ENCODE results near the gene GALNT13. TPM values are rescaled to one million over a fixed set of nuclear protein-coding genes. Genes with fewer than 3 reads are reported as not detected.
A peak's percentile ranks its signal among the peaks of the same experiment; 100 is the strongest.

The GALNT13 gene
- total and polyA plus RNA-seq, 5 donors, result 0.91 to 4.6 (median 3.6) TPM

- Histone ChIP-seq H3K27me3 (ENCODE audit: control insufficient read depth, insufficient read depth) (no peaks in the 10 kb centered on the region), H3K9me3 (ENCODE audit: control insufficient read depth, low read length) (no peaks in the 10 kb centered on the region), H3K27ac (ENCODE audit: low read length) (no peak overlapping the region), H3K4me3 (ENCODE audit: low read length) (no peak overlapping the region), H3K4me1 (ENCODE audit: control insufficient read depth, insufficient read depth, low read length) (no peaks in the 10 kb centered on the region)
- DNase-seq (no peak), ATAC-seq (no peak)
- intact Hi-C loops (cut with DNase I), result no loop called here
- WGBS, result 55% methylated on average over 3 of the region's 3 CpGs
Measured at GRCh38 chr2:154228566-154229280, 357.0 kb downstream of the GALNT13 start.

- Histone ChIP-seq H3K4me3 (ENCODE audit: low read length) (no peak overlapping the region), H3K4me1 (ENCODE audit: control insufficient read depth, insufficient read depth, low read length) (no peaks in the 10 kb centered on the region), H3K27me3 (ENCODE audit: control insufficient read depth, insufficient read depth) (no peaks in the 10 kb centered on the region), H3K9me3 (ENCODE audit: control insufficient read depth, low read length) (no peaks in the 10 kb centered on the region), H3K27ac (ENCODE audit: low read length) (no peak overlapping the region)
- intact Hi-C loops (cut with DNase I), result no loop called here
- ATAC-seq, result no peak
- DNase-seq, result no peak
Measured at GRCh38 chr2:154229966-154230365, 358.2 kb downstream of the GALNT13 start.

GRCh38 chr2:154231021-154231420, 359.3 kb downstream of the GALNT13 start:
- 32% methylated on average over 1 of the region's 1 CpG for WGBS
- Histone ChIP-seq H3K4me3 (ENCODE audit: low read length) (no peak overlapping the region), H3K9me3 (ENCODE audit: control insufficient read depth, low read length) (no peaks in the 10 kb centered on the region), H3K4me1 (ENCODE audit: control insufficient read depth, insufficient read depth, low read length) (no peaks in the 10 kb centered on the region), H3K27ac (ENCODE audit: low read length) (no peak overlapping the region), H3K27me3 (ENCODE audit: control insufficient read depth, insufficient read depth) (no peaks in the 10 kb centered on the region)
- intact Hi-C loops (cut with DNase I), result no loop called here
- ATAC-seq (no peak), DNase-seq (no peak)

GRCh38 chr2:154233231-154233630, 361.5 kb downstream of the GALNT13 start:
- ATAC-seq (no peak), DNase-seq (no peak)
- Histone ChIP-seq H3K27ac (ENCODE audit: low read length) (no peak overlapping the region), H3K27me3 (ENCODE audit: control insufficient read depth, insufficient read depth) (no peaks in the 10 kb centered on the region), H3K4me3 (ENCODE audit: low read length) (no peak overlapping the region), H3K9me3 (ENCODE audit: control insufficient read depth, low read length) (no peaks in the 10 kb centered on the region), H3K4me1 (ENCODE audit: control insufficient read depth, insufficient read depth, low read length) (no peaks in the 10 kb centered on the region)
- 75% methylated on average over 2 of the region's 2 CpGs for WGBS
- intact Hi-C loops (cut with DNase I), result no loop called here

- DNase-seq (no peak), ATAC-seq (no peak)
- WGBS, result 60% methylated on average over 1 of the region's 1 CpG
- intact Hi-C loops (cut with DNase I), result no loop called here
- H3K9me3 ChIP-seq (ENCODE audit: control insufficient read depth, low read length), result no peaks in the 10 kb centered on the region
- H3K27ac ChIP-seq (ENCODE audit: low read length), result no peak overlapping the region
- no peaks in the 10 kb centered on the region for H3K27me3 ChIP-seq (ENCODE audit: control insufficient read depth, insufficient read depth)
- H3K4me1 ChIP-seq (ENCODE audit: control insufficient read depth, insufficient read depth, low read length), result no peaks in the 10 kb centered on the region
- no peak overlapping the region for H3K4me3 ChIP-seq (ENCODE audit: low read length)
Measured at GRCh38 chr2:154238252-154238651, 366.5 kb downstream of the GALNT13 start.

GRCh38 chr2:154240316-154240715, 368.6 kb downstream of the GALNT13 start:
- ATAC-seq, result no peak
- intact Hi-C loops (cut with DNase I), result no loop called here
- DNase-seq, result no peak
- Histone ChIP-seq H3K27ac (ENCODE audit: low read length) (no peak overlapping the region), H3K9me3 (ENCODE audit: control insufficient read depth, low read length) (no peaks in the 10 kb centered on the region), H3K4me3 (ENCODE audit: low read length) (no peak overlapping the region), H3K4me1 (ENCODE audit: control insufficient read depth, insufficient read depth, low read length) (no peaks in the 10 kb centered on the region), H3K27me3 (ENCODE audit: control insufficient read depth, insufficient read depth) (no peaks in the 10 kb centered on the region)
- WGBS, result 94% methylated on average over 8 of the region's 8 CpGs

GRCh38 chr2:154240921-154241379, 369.2 kb downstream of the GALNT13 start:
- ATAC-seq (no peak), DNase-seq (peak; percentile 4 to 32 (median 13))
- intact Hi-C loops (cut with DNase I), result no loop called here
- WGBS, result 70% methylated on average over 12 of the region's 12 CpGs
- no peaks in the 10 kb centered on the region for H3K4me1 ChIP-seq (ENCODE audit: control insufficient read depth, insufficient read depth, low read length)
- no peak overlapping the region for H3K27ac ChIP-seq (ENCODE audit: low read length)
- H3K4me3 ChIP-seq (ENCODE audit: low read length), result no peak overlapping the region
- no peaks in the 10 kb centered on the region for H3K27me3 ChIP-seq (ENCODE audit: control insufficient read depth, insufficient read depth)
- H3K9me3 ChIP-seq (ENCODE audit: control insufficient read depth, low read length), result no peaks in the 10 kb centered on the region

- intact Hi-C loops (cut with DNase I), result no loop called here
- DNase-seq, result no peak
- Histone ChIP-seq H3K27me3 (ENCODE audit: control insufficient read depth, insufficient read depth) (no peaks in the 10 kb centered on the region), H3K27ac (ENCODE audit: low read length) (no peak overlapping the region), H3K4me1 (ENCODE audit: control insufficient read depth, insufficient read depth, low read length) (no peaks in the 10 kb centered on the region), H3K9me3 (ENCODE audit: control insufficient read depth, low read length) (no peaks in the 10 kb centered on the region), H3K4me3 (ENCODE audit: low read length) (no peak overlapping the region)
- ATAC-seq, result no peak
- WGBS, result 80% methylated on average over 7 of the region's 7 CpGs
Measured at GRCh38 chr2:154242687-154243086, 371.0 kb downstream of the GALNT13 start.

GRCh38 chr2:154243685-154244084, 372.0 kb downstream of the GALNT13 start:
- DNase-seq, result no peak
- intact Hi-C loops (cut with DNase I), result no loop called here
- WGBS, result 33% methylated on average over 1 of the region's 1 CpG
- Histone ChIP-seq H3K27ac (ENCODE audit: low read length) (no peak overlapping the region), H3K4me1 (ENCODE audit: control insufficient read depth, insufficient read depth, low read length) (no peaks in the 10 kb centered on the region), H3K4me3 (ENCODE audit: low read length) (no peak overlapping the region), H3K27me3 (ENCODE audit: control insufficient read depth, insufficient read depth) (no peaks in the 10 kb centered on the region), H3K9me3 (ENCODE audit: control insufficient read depth, low read length) (no peaks in the 10 kb centered on the region)
- no peak for ATAC-seq

GRCh38 chr2:154244932-154245331, 373.2 kb downstream of the GALNT13 start:
- DNase-seq (no peak), ATAC-seq (no peak)
- WGBS, result 85% methylated on average over 3 of the region's 3 CpGs
- H3K27me3 ChIP-seq (ENCODE audit: control insufficient read depth, insufficient read depth), result no peaks in the 10 kb centered on the region
- no peaks in the 10 kb centered on the region for H3K9me3 ChIP-seq (ENCODE audit: control insufficient read depth, low read length)
- no peak overlapping the region for H3K4me3 ChIP-seq (ENCODE audit: low read length)
- intact Hi-C loops (cut with DNase I), result no loop called here
- no peak overlapping the region for H3K27ac ChIP-seq (ENCODE audit: low read length)
- no peaks in the 10 kb centered on the region for H3K4me1 ChIP-seq (ENCODE audit: control insufficient read depth, insufficient read depth, low read length)

GRCh38 chr2:154247503-154247902, 375.8 kb downstream of the GALNT13 start:
- DNase-seq, result no peak
- H3K27me3 ChIP-seq (ENCODE audit: control insufficient read depth, insufficient read depth), result no peaks in the 10 kb centered on the region
- H3K9me3 ChIP-seq (ENCODE audit: control insufficient read depth, low read length), result no peaks in the 10 kb centered on the region
- no peak overlapping the region for H3K4me3 ChIP-seq (ENCODE audit: low read length)
- WGBS, result 61% methylated on average over 3 of the region's 3 CpGs
- no peak overlapping the region for H3K27ac ChIP-seq (ENCODE audit: low read length)
- ATAC-seq, result no peak
- intact Hi-C loops (cut with DNase I), result no loop called here
- H3K4me1 ChIP-seq (ENCODE audit: control insufficient read depth, insufficient read depth, low read length), result no peaks in the 10 kb centered on the region

- ATAC-seq (no peak), DNase-seq (no peak)
- Histone ChIP-seq H3K9me3 (ENCODE audit: control insufficient read depth, low read length) (no peaks in the 10 kb centered on the region), H3K4me1 (ENCODE audit: control insufficient read depth, insufficient read depth, low read length) (no peaks in the 10 kb centered on the region), H3K27ac (ENCODE audit: low read length) (no peak overlapping the region), H3K4me3 (ENCODE audit: low read length) (no peak overlapping the region), H3K27me3 (ENCODE audit: control insufficient read depth, insufficient read depth) (peaks cover 2% of the 10 kb centered on the region)
- intact Hi-C loops (cut with DNase I), result no loop called here
- WGBS, result 86% methylated on average over 1 of the region's 1 CpG
Measured at GRCh38 chr2:154256136-154256535, 384.4 kb downstream of the GALNT13 start.

All from right cardiac atrium (tissue), 5 donors.